ENCODE results near the gene NFIA. TPM values are rescaled to one million over a fixed set of nuclear protein-coding genes. Genes with fewer than 3 reads are reported as not detected.
A peak's percentile ranks its signal among the peaks of the same experiment; 100 is the strongest.

NFIA gene
- total RNA-seq, 1 experiment from 2014 or later = 0.47 TPM

- no peak for DNase-seq (ENCODE audit: low spot score)
- in situ Hi-C loops (cut with HindIII; ENCODE audit: low sequenced_read_pairs) = no loop called here
Observed at GRCh38 chr1:61323681-61324328, 241.4 kb downstream of the NFIA start.

GRCh38 chr1:61326713-61327112, 244.4 kb downstream of the NFIA start:
- in situ Hi-C loops (cut with HindIII; ENCODE audit: low sequenced_read_pairs) = no loop called here
- DNase-seq (ENCODE audit: low spot score) = no peak

- DNase-seq (ENCODE audit: low spot score) = no peak
- in situ Hi-C loops (cut with HindIII; ENCODE audit: low sequenced_read_pairs) = no loop called here
Observed at GRCh38 chr1:61327436-61327835, 245.1 kb downstream of the NFIA start.

- no peak for DNase-seq (ENCODE audit: low spot score)
- in situ Hi-C loops (cut with HindIII; ENCODE audit: low sequenced_read_pairs) = no loop called here
Observed at GRCh38 chr1:61329556-61329955, 247.2 kb downstream of the NFIA start.

- in situ Hi-C loops (cut with HindIII; ENCODE audit: low sequenced_read_pairs) = no loop called here
- no peak for DNase-seq (ENCODE audit: low spot score)
Observed at GRCh38 chr1:61330018-61330417, 247.7 kb downstream of the NFIA start.

GRCh38 chr1:61330571-61330970, 248.2 kb downstream of the NFIA start:
- in situ Hi-C loops (cut with HindIII; ENCODE audit: low sequenced_read_pairs) = no loop called here
- DNase-seq (ENCODE audit: low spot score) = no peak

- in situ Hi-C loops (cut with HindIII; ENCODE audit: low sequenced_read_pairs) = no loop called here
- no peak for DNase-seq (ENCODE audit: low spot score)
Observed at GRCh38 chr1:61332196-61332753, 249.9 kb downstream of the NFIA start.

- no peak for DNase-seq (ENCODE audit: low spot score)
- in situ Hi-C loops (cut with HindIII; ENCODE audit: low sequenced_read_pairs) = no loop called here
Observed at GRCh38 chr1:61332796-61333195, 250.4 kb downstream of the NFIA start.

GRCh38 chr1:61334718-61335589, 252.6 kb downstream of the NFIA start:
- DNase-seq (ENCODE audit: low spot score) = no peak
- in situ Hi-C loops (cut with HindIII; ENCODE audit: low sequenced_read_pairs) = no loop called here

GRCh38 chr1:61337037-61337436, 254.7 kb downstream of the NFIA start:
- DNase-seq (ENCODE audit: low spot score) = no peak
- in situ Hi-C loops (cut with HindIII; ENCODE audit: low sequenced_read_pairs) = no loop called here

GRCh38 chr1:61337441-61337951, 255.1 kb downstream of the NFIA start:
- DNase-seq (ENCODE audit: low spot score) = no peak
- in situ Hi-C loops (cut with HindIII; ENCODE audit: low sequenced_read_pairs) = no loop called here

- peak; percentile 94 for DNase-seq (ENCODE audit: low spot score)
- in situ Hi-C loops (cut with HindIII; ENCODE audit: low sequenced_read_pairs) = no loop called here
Observed at GRCh38 chr1:61337981-61338848, 255.9 kb downstream of the NFIA start.

GRCh38 chr1:61338899-61339298, 256.5 kb downstream of the NFIA start:
- in situ Hi-C loops (cut with HindIII; ENCODE audit: low sequenced_read_pairs) = no loop called here

GRCh38 chr1:61341426-61341825, 259.1 kb downstream of the NFIA start:
- DNase-seq (ENCODE audit: low spot score) = no peak
- in situ Hi-C loops (cut with HindIII; ENCODE audit: low sequenced_read_pairs) = no loop called here

More at GRCh38 chr1:61338899-61339298, 256.5 kb downstream of the NFIA start:
- DNase-seq (ENCODE audit: low spot score) = no peak

- in situ Hi-C loops (cut with HindIII; ENCODE audit: low sequenced_read_pairs) = no loop called here
- DNase-seq (ENCODE audit: low spot score) = no peak
Observed at GRCh38 chr1:61343734-61344420, 261.5 kb downstream of the NFIA start.

GRCh38 chr1:61344696-61345095, 262.3 kb downstream of the NFIA start:
- in situ Hi-C loops (cut with HindIII; ENCODE audit: low sequenced_read_pairs) = no loop called here

GRCh38 chr1:61348025-61348665, 265.8 kb downstream of the NFIA start:
- DNase-seq (ENCODE audit: low spot score) = no peak
- in situ Hi-C loops (cut with HindIII; ENCODE audit: low sequenced_read_pairs) = no loop called here

More at GRCh38 chr1:61344696-61345095, 262.3 kb downstream of the NFIA start:
- DNase-seq (ENCODE audit: low spot score) = no peak

GRCh38 chr1:61352845-61353435, 270.6 kb downstream of the NFIA start:
- in situ Hi-C loops (cut with HindIII; ENCODE audit: low sequenced_read_pairs) = no loop called here

More at GRCh38 chr1:61352845-61353435, 270.6 kb downstream of the NFIA start:
- peak; percentile 40 for DNase-seq (ENCODE audit: low spot score)
